ENCODE data around the gene GRM5.
"Not testable (repeated sequence)": the region's sequence is repeated elsewhere in the genome, so short reads cannot be mapped to it uniquely, and the experiment has no call there.

GRCh38 chr11:89097956-89098355 lies 32.2 kb upstream of the GRM5 start:
- TF ChIP-seq, protein P1, sequence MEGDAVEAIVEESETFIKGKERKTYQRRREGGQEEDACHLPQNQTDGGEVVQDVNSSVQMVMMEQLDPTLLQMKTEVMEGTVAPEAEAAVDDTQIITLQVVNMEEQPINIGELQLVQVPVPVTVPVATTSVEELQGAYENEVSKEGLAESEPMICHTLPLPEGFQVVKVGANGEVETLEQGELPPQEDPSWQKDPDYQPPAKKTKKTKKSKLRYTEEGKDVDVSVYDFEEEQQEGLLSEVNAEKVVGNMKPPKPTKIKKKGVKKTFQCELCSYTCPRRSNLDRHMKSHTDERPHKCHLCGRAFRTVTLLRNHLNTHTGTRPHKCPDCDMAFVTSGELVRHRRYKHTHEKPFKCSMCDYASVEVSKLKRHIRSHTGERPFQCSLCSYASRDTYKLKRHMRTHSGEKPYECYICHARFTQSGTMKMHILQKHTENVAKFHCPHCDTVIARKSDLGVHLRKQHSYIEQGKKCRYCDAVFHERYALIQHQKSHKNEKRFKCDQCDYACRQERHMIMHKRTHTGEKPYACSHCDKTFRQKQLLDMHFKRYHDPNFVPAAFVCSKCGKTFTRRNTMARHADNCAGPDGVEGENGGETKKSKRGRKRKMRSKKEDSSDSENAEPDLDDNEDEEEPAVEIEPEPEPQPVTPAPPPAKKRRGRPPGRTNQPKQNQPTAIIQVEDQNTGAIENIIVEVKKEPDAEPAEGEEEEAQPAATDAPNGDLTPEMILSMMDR (IDR thresholded peaks at IDR 0.05) = peak in 4 of 6 experiments; percentile 29 to 56 (median 50)
- not testable (repeated sequence) for TF ChIP-seq POLR2A (IDR thresholded peaks at IDR 0.05)
